HepG2 (cell line): ENCODE results near the gene UCP1. TPM values are rescaled to one million over a fixed set of nuclear protein-coding genes. Genes with fewer than 3 reads are reported as not detected.
A peak's percentile ranks its signal among the peaks of the same experiment; 100 is the strongest.

Experiments used
- ATM ChIP-seq: fragments of 450-650 bp; IDR thresholded peaks from 2 replicates; pipeline ENCODE4 v1.7.1; 2017; ENCODE audit warnings: mild to moderate bottlenecking, borderline replicate concordance
- BHLHE40 ChIP-seq: IDR thresholded peaks from 2 replicates; pipeline ENCODE4 v1.6.1; 2011; ENCODE audit warnings: low read length, improper control_type of control experiment
- HMGA1 ChIP-seq: sonication (generic); formaldehyde crosslinking; conservative IDR thresholded peaks from 2 replicates; pipeline ENCODE4 v1.4.0; 2020; ENCODE audit warnings: missing genetic modification reagents
- NAIF1 ChIP-seq: sonication (generic); formaldehyde crosslinking; IDR thresholded peaks from 2 replicates; pipeline ENCODE4 v1.5.0; 2020; ENCODE audit warnings: mild to moderate bottlenecking, missing genetic modification reagents, borderline replicate concordance
- PHF20 ChIP-seq: sonication (generic); formaldehyde crosslinking; IDR thresholded peaks from 2 replicates; pipeline ENCODE4 v1.5.0; 2020; ENCODE audit warnings: mild to moderate bottlenecking, missing genetic modification reagents
- SAP130 ChIP-seq: IDR thresholded peaks from 2 replicates; pipeline ENCODE4 v1.6.1; 2016; ENCODE audit warnings: low read depth
- SMAD9 ChIP-seq: sonication (generic); formaldehyde crosslinking; IDR thresholded peaks from 2 replicates; pipeline ENCODE4 v1.5.1; 2020; ENCODE audit warnings: mild to moderate bottlenecking, missing genetic modification reagents
- SP2 ChIP-seq: sonication (generic); formaldehyde crosslinking; IDR thresholded peaks from 2 replicates; pipeline ENCODE4 v1.5.1; 2020; ENCODE audit warnings: mild to moderate bottlenecking, missing genetic modification reagents
- TCF12 ChIP-seq, 2 experiments: fragments of 450-650 bp in 1 of 2; sonication (generic) in 1 of 2; formaldehyde crosslinking in 1 of 2; IDR thresholded peaks; 2 replicates each; pipeline versions ENCODE4 v1.6.1 to v1.8.0; 2017 to 2022; ENCODE audit warnings: antibody characterized with exemption in 1 of 2, mild to moderate bottlenecking in 1 of 2, missing genetic modification reagents in 1 of 2, moderate library complexity in 1 of 2
- ZNF224 ChIP-seq: sonication (generic); formaldehyde crosslinking; IDR thresholded peaks from 2 replicates; pipeline ENCODE4 v1.5.0; 2020; ENCODE audit warnings: mild to moderate bottlenecking, missing genetic modification reagents
- ZNF367 ChIP-seq: sonication (generic); formaldehyde crosslinking; IDR thresholded peaks from 2 replicates; pipeline ENCODE4 v1.4.0; 2020; ENCODE audit warnings: missing genetic modification reagents, borderline replicate concordance
- ZNF572 ChIP-seq: sonication (generic); formaldehyde crosslinking; IDR thresholded peaks from 2 replicates; pipeline ENCODE4 v1.5.1; 2020; ENCODE audit warnings: mild to moderate bottlenecking, missing genetic modification reagents
- polyA plus RNA-seq, 8 experiments: library from polyadenylated mRNA; depleted of rRNA in 3 of 8; stranded (reverse) in 7 of 8; unstranded in 1 of 8; fragments of >200 nt; fragmentation: Illumina TruSeq in 4 of 8; extraction: Trizol in 4 of 8; gene quantifications; 2 replicates each; pipeline versions ENCODE4 v1.2.1 to v1.2.3, GENCODE V29; 2011 to 2016; ENCODE audit warnings: low read depth in 4 of 8, missing spikeins in 1 of 8, mixed read lengths in 1 of 8; ENCODE audit not compliant: insufficient read depth in 1 of 8
- total RNA-seq, 5 experiments: library from RNA; depleted of rRNA; stranded (reverse); fragments of >200 nt; fragmentation: Illumina TruSeq; extraction: Trizol; gene quantifications; 2 replicates each; pipeline ENCODE4 v1.2.3, GENCODE V29; 2016; ENCODE audit warnings: low read depth in 1 of 5
- TF ChIP-seq, protein P1 (sequence below): sonication (generic); formaldehyde crosslinking; IDR thresholded peaks from 2 replicates; pipeline ENCODE4 v1.9.0; 2021; ENCODE audit warnings: missing genetic modification reagents, mild to moderate bottlenecking, borderline replicate concordance
- TF ChIP-seq, protein P2 (sequence below): sonication (generic); formaldehyde crosslinking; IDR thresholded peaks from 2 replicates; pipeline ENCODE4 v1.8.1; 2022; ENCODE audit warnings: low read depth, mild to moderate bottlenecking, missing genetic modification reagents
- TF ChIP-seq, protein P3 (sequence below): sonication (generic); formaldehyde crosslinking; IDR thresholded peaks from 2 replicates; pipeline ENCODE4 v1.4.0; 2020; ENCODE audit warnings: missing genetic modification reagents, borderline replicate concordance
- TF ChIP-seq, protein P4 (sequence below): sonication (generic); formaldehyde crosslinking; IDR thresholded peaks from 2 replicates; pipeline ENCODE4 v1.4.0; 2020; ENCODE audit warnings: missing genetic modification reagents, borderline replicate concordance
- TF ChIP-seq, protein P5 (sequence below): IDR thresholded peaks from 2 replicates; pipeline ENCODE4 v1.6.1; 2016; ENCODE audit warnings: mild to moderate bottlenecking
- TF ChIP-seq, protein P6 (sequence below): sonication (generic); formaldehyde crosslinking; IDR thresholded peaks from 2 replicates; pipeline ENCODE4 v1.5.0; 2020; ENCODE audit warnings: missing genetic modification reagents

UCP1 gene
- total and polyA plus RNA-seq, 2 of the 13 experiments (the other 11 are each of a cell fraction or from before 2014, with no cell fraction given), result 0.11 TPM

DNA sequence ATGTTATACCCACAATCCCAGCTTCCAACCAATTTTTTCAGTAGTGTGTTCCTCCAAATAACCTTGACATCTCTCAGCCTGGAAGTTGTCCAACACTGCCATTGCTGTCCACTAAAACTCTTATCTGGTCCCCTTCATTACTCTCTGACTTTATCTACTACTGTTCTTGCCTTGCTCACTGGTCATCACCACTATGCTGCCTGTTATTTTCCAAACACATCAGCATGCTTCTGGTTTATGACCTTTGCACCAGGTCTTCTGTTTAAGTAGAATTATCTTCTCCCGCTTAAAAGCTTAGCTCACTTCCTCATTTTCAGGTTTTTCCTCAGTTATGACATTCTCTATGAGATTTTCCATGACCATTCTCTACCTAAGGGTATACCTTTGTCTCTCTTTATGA lies 39.3 kb downstream of the UCP1 start (continued):
- TF ChIP-seq, protein P1, sequence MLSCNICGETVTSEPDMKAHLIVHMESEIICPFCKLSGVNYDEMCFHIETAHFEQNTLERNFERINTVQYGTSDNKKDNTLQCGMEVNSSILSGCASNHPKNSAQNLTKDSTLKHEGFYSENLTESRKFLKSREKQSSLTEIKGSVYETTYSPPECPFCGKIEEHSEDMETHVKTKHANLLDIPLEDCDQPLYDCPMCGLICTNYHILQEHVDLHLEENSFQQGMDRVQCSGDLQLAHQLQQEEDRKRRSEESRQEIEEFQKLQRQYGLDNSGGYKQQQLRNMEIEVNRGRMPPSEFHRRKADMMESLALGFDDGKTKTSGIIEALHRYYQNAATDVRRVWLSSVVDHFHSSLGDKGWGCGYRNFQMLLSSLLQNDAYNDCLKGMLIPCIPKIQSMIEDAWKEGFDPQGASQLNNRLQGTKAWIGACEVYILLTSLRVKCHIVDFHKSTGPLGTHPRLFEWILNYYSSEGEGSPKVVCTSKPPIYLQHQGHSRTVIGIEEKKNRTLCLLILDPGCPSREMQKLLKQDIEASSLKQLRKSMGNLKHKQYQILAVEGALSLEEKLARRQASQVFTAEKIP, result no peak
- peak; percentile 56 for TF ChIP-seq SAP130 (CRISPR knock-in tag)
- no peak for TF ChIP-seq TCF12 (IDR thresholded peaks at IDR 0.05)
- no peak for TF ChIP-seq TCF12 (CRISPR knock-in tag; IDR thresholded peaks at IDR 0.05)
- TF ChIP-seq, protein P2, sequence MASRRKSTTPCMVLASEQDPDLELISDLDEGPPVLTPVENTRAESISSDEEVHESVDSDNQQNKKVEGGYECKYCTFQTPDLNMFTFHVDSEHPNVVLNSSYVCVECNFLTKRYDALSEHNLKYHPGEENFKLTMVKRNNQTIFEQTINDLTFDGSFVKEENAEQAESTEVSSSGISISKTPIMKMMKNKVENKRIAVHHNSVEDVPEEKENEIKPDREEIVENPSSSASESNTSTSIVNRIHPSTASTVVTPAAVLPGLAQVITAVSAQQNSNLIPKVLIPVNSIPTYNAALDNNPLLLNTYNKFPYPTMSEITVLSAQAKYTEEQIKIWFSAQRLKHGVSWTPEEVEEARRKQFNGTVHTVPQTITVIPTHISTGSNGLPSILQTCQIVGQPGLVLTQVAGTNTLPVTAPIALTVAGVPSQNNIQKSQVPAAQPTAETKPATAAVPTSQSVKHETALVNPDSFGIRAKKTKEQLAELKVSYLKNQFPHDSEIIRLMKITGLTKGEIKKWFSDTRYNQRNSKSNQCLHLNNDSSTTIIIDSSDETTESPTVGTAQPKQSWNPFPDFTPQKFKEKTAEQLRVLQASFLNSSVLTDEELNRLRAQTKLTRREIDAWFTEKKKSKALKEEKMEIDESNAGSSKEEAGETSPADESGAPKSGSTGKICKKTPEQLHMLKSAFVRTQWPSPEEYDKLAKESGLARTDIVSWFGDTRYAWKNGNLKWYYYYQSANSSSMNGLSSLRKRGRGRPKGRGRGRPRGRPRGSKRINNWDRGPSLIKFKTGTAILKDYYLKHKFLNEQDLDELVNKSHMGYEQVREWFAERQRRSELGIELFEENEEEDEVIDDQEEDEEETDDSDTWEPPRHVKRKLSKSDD (CRISPR knock-in tag), result no peak
- TF ChIP-seq SP2, result no peak
- no peak for TF ChIP-seq ZNF572
- TF ChIP-seq, protein P3, sequence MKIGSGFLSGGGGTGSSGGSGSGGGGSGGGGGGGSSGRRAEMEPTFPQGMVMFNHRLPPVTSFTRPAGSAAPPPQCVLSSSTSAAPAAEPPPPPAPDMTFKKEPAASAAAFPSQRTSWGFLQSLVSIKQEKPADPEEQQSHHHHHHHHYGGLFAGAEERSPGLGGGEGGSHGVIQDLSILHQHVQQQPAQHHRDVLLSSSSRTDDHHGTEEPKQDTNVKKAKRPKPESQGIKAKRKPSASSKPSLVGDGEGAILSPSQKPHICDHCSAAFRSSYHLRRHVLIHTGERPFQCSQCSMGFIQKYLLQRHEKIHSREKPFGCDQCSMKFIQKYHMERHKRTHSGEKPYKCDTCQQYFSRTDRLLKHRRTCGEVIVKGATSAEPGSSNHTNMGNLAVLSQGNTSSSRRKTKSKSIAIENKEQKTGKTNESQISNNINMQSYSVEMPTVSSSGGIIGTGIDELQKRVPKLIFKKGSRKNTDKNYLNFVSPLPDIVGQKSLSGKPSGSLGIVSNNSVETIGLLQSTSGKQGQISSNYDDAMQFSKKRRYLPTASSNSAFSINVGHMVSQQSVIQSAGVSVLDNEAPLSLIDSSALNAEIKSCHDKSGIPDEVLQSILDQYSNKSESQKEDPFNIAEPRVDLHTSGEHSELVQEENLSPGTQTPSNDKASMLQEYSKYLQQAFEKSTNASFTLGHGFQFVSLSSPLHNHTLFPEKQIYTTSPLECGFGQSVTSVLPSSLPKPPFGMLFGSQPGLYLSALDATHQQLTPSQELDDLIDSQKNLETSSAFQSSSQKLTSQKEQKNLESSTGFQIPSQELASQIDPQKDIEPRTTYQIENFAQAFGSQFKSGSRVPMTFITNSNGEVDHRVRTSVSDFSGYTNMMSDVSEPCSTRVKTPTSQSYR (CRISPR knock-in tag), result no peak
- TF ChIP-seq ATM, result no peak
- TF ChIP-seq BHLHE40, result no peak
- no peak for TF ChIP-seq ZNF224 (CRISPR knock-in tag)
- no peak for TF ChIP-seq ZNF367 (CRISPR knock-in tag)
- no peak for TF ChIP-seq PHF20 (CRISPR knock-in tag)
- TF ChIP-seq, protein P4, sequence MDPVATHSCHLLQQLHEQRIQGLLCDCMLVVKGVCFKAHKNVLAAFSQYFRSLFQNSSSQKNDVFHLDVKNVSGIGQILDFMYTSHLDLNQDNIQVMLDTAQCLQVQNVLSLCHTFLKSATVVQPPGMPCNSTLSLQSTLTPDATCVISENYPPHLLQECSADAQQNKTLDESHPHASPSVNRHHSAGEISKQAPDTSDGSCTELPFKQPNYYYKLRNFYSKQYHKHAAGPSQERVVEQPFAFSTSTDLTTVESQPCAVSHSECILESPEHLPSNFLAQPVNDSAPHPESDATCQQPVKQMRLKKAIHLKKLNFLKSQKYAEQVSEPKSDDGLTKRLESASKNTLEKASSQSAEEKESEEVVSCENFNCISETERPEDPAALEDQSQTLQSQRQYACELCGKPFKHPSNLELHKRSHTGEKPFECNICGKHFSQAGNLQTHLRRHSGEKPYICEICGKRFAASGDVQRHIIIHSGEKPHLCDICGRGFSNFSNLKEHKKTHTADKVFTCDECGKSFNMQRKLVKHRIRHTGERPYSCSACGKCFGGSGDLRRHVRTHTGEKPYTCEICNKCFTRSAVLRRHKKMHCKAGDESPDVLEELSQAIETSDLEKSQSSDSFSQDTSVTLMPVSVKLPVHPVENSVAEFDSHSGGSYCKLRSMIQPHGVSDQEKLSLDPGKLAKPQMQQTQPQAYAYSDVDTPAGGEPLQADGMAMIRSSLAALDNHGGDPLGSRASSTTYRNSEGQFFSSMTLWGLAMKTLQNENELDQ (CRISPR knock-in tag), result no peak
- TF ChIP-seq SMAD9 (CRISPR knock-in tag), result no peak
- TF ChIP-seq HMGA1 (CRISPR knock-in tag), result no peak
- TF ChIP-seq, protein P5, sequence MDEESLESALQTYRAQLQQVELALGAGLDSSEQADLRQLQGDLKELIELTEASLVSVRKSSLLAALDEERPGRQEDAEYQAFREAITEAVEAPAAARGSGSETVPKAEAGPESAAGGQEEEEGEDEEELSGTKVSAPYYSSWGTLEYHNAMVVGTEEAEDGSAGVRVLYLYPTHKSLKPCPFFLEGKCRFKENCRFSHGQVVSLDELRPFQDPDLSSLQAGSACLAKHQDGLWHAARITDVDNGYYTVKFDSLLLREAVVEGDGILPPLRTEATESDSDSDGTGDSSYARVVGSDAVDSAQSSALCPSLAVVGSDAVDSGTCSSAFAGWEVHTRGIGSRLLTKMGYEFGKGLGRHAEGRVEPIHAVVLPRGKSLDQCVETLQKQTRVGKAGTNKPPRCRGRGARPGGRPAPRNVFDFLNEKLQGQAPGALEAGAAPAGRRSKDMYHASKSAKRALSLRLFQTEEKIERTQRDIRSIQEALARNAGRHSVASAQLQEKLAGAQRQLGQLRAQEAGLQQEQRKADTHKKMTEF (CRISPR knock-in tag), result peak; percentile 70
- TF ChIP-seq, protein P6, sequence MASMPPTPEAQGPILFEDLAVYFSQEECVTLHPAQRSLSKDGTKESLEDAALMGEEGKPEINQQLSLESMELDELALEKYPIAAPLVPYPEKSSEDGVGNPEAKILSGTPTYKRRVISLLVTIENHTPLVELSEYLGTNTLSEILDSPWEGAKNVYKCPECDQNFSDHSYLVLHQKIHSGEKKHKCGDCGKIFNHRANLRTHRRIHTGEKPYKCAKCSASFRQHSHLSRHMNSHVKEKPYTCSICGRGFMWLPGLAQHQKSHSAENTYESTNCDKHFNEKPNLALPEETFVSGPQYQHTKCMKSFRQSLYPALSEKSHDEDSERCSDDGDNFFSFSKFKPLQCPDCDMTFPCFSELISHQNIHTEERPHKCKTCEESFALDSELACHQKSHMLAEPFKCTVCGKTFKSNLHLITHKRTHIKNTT (CRISPR knock-in tag), result no peak
- no peak for TF ChIP-seq NAIF1 (CRISPR knock-in tag)
